CD8-positive, alpha-beta memory T cell (primary cell): Measurements from ENCODE around the gene TUBGCP6. TPM values are rescaled to one million over a fixed set of nuclear protein-coding genes. Genes with fewer than 3 reads are reported as not detected.

Experiments
- CTCF ChIA-PET: fragments of 350-600 bp; sonication (Branson Sonifier 250); formaldehyde crosslinking; loops from one replicate; lab custom pipeline; 2021; ENCODE audit warnings: antibody characterized with exemption; lab: Charles Lee
- POLR2A ChIA-PET: fragments of 350-600 bp; sonication (Branson Sonifier 250); formaldehyde crosslinking; loops from one replicate; lab custom pipeline; 2021; ENCODE audit warnings: antibody characterized with exemption; lab: Charles Lee
- DNase-seq, 5 donors: peaks; one replicate each; pipeline versions ENCODE4 v3.0.0 to v3.0.0-alpha.2; 2020 to 2022; ENCODE audit warnings: mixed read lengths in 1 of 5
- H3K27ac ChIP-seq: one replicate; pipeline ENCODE4 v1.7.0; 2013; ENCODE audit warnings: low read depth, mild to moderate bottlenecking, low read length, moderate library complexity
- H3K27me3 ChIP-seq: 2 replicates; pipeline ENCODE4 v1.7.0; 2013; ENCODE audit warnings: low read length, mild to moderate bottlenecking; ENCODE audit not compliant: insufficient read depth, poor library complexity, severe bottlenecking
- H3K36me3 ChIP-seq: 2 replicates; pipeline ENCODE4 v1.7.0; 2013; ENCODE audit warnings: mild to moderate bottlenecking, low read length, moderate library complexity; ENCODE audit not compliant: insufficient read depth
- H3K4me1 ChIP-seq: 2 replicates; pipeline ENCODE4 v1.7.0; 2013; ENCODE audit warnings: mild to moderate bottlenecking, low read length, moderate library complexity; ENCODE audit not compliant: insufficient read depth
- H3K4me3 ChIP-seq: 2 replicates; pipeline ENCODE4 v1.7.0; 2013; ENCODE audit warnings: mild to moderate bottlenecking, low read length
- H3K9me3 ChIP-seq: 2 replicates; pipeline ENCODE4 v1.7.0; 2013; ENCODE audit warnings: mild to moderate bottlenecking, low read length
- H3K27ac Mint-ChIP-seq, 8 donors: one replicate each; pipeline ENCODE4 v1.8.0; 2020 to 2021; ENCODE audit warnings: mixed read lengths in 8 of 8, mild to moderate bottlenecking in 6 of 8, inconsistent platforms in 3 of 8, moderate library complexity in 3 of 8
- H3K27me3 Mint-ChIP-seq, 2 donors: one replicate each; pipeline ENCODE4 v1.8.0; 2020 to 2021; ENCODE audit warnings: mixed read lengths in 2 of 2, mild to moderate bottlenecking in 1 of 2, moderate library complexity in 1 of 2
- H3K36me3 Mint-ChIP-seq, 3 donors: one replicate each; pipeline ENCODE4 v1.8.0; 2020 to 2021; ENCODE audit warnings: mixed read lengths in 3 of 3, inconsistent platforms in 1 of 3, mild to moderate bottlenecking in 1 of 3
- H3K4me1 Mint-ChIP-seq, 3 donors: one replicate each; pipeline ENCODE4 v1.8.0; 2020 to 2021; ENCODE audit warnings: mixed read lengths in 3 of 3, inconsistent platforms in 1 of 3, mild to moderate bottlenecking in 1 of 3
- H3K4me3 Mint-ChIP-seq, 7 donors: one replicate each; pipeline ENCODE4 v1.8.0; 2020 to 2021; ENCODE audit warnings: mixed read lengths in 7 of 7, mild to moderate bottlenecking in 6 of 7, moderate library complexity in 4 of 7, inconsistent platforms in 2 of 7
- H3K9me3 Mint-ChIP-seq, 5 donors: one replicate each; pipeline ENCODE4 v1.8.0; 2020 to 2022; ENCODE audit warnings: mixed read lengths in 5 of 5, mild to moderate bottlenecking in 3 of 5, moderate library complexity in 2 of 5, inconsistent platforms in 1 of 5
- polyA plus RNA-seq: library from polyadenylated mRNA; unstranded; fragments of 300-500 nt; fragmentation: Illumina TruSeq; gene quantifications from one replicate; pipeline ENCODE4 v1.2.3, GENCODE V29; 2021
- total RNA-seq, 2 experiments: library from RNA; stranded (reverse); gene quantifications; one replicate each; pipeline ENCODE4 v1.2.3, GENCODE V29; 2021

The TUBGCP6 gene
- total and polyA plus RNA-seq, 3 experiments from 2014 or later: 18.6 to 52.2 (median 51.4) TPM

GRCh38 chr22:50179937-50180726 is 64.7 kb downstream of the TUBGCP6 start:
- Mint-ChIP-seq H3K9me3 (no peaks in the 10 kb centered on the region), H3K4me3 (peak overlapping the region in 1 of 7 donors; percentile 26), H3K27ac (peak overlapping the region in 1 of 8 donors; percentile 4), H3K36me3 (no peaks in the 10 kb centered on the region), H3K27me3 (peaks cover 0 to 5% of the 10 kb centered on the region in 2 donors), H3K4me1 (peaks cover 0 to 9% (median 0%) of the 10 kb centered on the region in 3 donors)
- no peaks in the 10 kb centered on the region for H3K27me3 ChIP-seq
- no peak overlapping the region for H3K27ac ChIP-seq
- H3K4me1 ChIP-seq: peaks cover 1% of the 10 kb centered on the region
- ChIA-PET POLR2A (no interaction called here), CTCF (no interaction called here)
- no peaks in the 10 kb centered on the region for H3K36me3 ChIP-seq
- peak in 1 of 5 donors; percentile 45 for DNase-seq
- H3K9me3 ChIP-seq: no peaks in the 10 kb centered on the region
- no peak overlapping the region for H3K4me3 ChIP-seq

DNA sequence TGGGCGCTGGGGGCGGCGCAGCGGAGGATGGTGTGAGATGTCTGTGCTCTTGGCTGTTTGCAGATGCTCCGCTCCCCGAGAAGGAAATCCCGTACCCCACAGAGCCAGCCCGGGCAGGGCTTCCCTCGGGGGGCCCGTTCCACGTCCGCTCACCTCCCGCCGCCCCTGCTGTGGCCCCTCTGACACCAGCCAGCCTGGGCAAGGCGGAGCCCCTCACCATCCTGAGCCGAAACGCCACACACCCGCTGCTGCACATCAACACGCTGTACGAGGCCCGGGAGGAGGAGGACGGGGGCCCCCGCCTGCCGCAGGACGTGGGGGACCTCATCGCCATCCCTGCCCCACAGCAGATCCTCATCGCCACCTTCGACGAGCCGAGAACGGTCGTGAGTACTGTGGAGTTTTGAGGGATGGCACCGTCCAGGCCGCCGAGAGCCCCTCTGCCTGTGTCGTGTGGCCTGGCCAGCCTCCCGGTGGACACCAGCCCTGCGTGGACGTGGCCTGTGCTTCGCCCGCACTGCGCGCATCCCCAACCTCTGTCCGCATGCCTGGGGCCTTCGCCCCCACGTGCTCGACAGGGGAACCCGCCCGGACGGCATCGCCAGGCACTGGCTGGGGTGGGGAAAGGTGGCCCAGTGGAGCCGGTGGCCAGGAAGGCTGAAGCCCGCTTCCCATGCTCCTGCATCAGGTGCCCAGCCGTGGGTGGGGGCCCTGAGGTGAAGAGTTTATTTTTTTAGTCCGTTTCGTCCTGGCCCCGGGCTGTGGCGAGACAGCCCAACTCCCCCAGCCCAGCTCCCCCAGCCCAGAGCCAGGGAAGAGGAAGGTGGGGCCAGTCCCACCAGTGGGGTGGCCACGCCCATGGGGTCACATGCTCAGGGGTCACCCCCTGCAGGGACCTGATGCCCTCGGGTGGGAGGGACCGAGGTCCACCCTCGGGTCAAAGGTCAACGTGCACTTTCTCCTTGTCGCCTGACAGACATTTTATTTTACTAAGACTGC is 65.7 kb downstream of the TUBGCP6 start:
- POLR2A ChIA-PET: no interaction called here
- peaks cover 0 to 5% (median 0%) of the 10 kb centered on the region in 3 donors for H3K4me1 Mint-ChIP-seq

DNA sequence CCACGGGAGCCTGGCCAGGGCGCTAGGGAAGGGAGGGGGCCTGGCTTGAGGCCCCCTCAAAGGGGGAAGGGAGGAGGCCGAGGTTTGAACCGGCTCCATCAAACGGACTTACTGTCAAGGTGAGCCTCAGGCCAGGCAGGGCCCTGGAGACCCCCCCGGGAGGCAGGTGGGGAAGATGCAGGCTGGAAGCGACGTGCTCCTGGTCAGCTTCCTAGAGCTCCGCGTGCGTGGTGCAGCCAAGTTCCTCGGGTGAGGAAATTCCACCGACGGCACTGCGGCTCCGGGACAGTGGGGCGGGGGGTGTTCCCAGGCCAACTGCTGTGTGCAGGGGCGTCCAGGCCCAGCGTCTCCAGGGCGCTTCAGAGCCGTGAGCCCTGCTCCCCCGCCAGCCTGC is 66.4 kb downstream of the TUBGCP6 start:
- Mint-ChIP-seq H3K4me3 (no peak overlapping the region), H3K4me1 (peaks cover 0 to 5% (median 0%) of the 10 kb centered on the region in 3 donors), H3K9me3 (no peaks in the 10 kb centered on the region), H3K27me3 (peaks cover 4 to 5% of the 10 kb centered on the region in 2 donors), H3K27ac (no peak overlapping the region), H3K36me3 (no peaks in the 10 kb centered on the region)
- DNase-seq: peak in 1 of 5 donors; percentile 48
- Histone ChIP-seq H3K27ac (no peak overlapping the region), H3K27me3 (no peaks in the 10 kb centered on the region), H3K36me3 (no peaks in the 10 kb centered on the region), H3K4me3 (no peak overlapping the region), H3K9me3 (no peaks in the 10 kb centered on the region), H3K4me1 (no peaks in the 10 kb centered on the region)
- ChIA-PET POLR2A (no interaction called here), CTCF (no interaction called here)

More for the DNA sequence above, 65.7 kb downstream of the TUBGCP6 start:
- Mint-ChIP-seq H3K36me3 (no peaks in the 10 kb centered on the region), H3K9me3 (no peaks in the 10 kb centered on the region), H3K27ac (no peak overlapping the region), H3K4me3 (peak overlapping the region in 1 of 7 donors; percentile 26), H3K27me3 (peaks cover 3 to 5% of the 10 kb centered on the region in 2 donors)
- Histone ChIP-seq H3K27ac (no peak overlapping the region), H3K4me3 (no peak overlapping the region), H3K9me3 (no peaks in the 10 kb centered on the region), H3K27me3 (no peaks in the 10 kb centered on the region), H3K36me3 (no peaks in the 10 kb centered on the region), H3K4me1 (no peaks in the 10 kb centered on the region)
- CTCF ChIA-PET: no interaction called here
- peak in 1 of 5 donors; percentile 43 for DNase-seq

DNA sequence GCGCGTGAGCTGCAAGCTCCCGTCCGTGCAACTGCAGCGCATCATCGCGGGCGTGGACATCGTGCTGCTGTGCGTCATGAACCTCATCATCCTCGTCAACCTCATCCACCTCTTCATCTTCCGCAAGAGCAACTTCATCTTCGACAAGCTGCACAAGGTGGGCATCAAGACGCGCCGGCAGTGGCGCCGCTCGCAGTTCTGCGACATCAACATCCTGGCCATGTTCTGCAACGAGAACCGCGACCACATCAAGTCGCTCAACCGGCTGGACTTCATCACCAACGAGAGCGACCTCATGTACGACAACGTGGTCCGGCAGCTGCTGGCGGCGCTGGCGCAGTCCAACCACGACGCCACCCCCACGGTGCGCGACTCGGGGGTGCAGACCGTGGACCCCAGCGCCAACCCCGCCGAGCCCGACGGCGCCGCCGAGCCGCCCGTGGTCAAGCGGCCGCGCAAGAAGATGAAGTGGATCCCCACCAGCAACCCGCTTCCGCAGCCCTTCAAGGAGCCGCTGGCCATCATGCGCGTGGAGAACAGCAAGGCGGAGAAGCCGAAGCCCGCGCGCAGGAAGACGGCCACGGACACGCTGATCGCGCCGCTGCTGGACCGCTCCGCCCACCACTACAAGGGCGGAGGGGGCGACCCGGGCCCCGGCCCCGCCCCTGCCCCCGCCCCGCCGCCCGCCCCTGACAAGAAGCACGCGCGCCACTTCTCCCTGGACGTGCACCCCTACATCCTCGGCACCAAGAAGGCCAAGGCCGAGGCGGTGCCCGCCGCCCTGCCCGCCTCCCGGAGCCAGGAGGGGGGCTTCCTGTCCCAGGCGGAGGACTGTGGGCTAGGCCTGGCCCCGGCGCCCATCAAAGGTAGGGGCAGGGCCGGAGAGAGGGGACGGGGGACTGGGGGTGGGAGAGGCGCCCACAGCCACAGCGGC is 67.0 kb downstream of the TUBGCP6 start:
- CTCF ChIA-PET: no interaction called here

DNA sequence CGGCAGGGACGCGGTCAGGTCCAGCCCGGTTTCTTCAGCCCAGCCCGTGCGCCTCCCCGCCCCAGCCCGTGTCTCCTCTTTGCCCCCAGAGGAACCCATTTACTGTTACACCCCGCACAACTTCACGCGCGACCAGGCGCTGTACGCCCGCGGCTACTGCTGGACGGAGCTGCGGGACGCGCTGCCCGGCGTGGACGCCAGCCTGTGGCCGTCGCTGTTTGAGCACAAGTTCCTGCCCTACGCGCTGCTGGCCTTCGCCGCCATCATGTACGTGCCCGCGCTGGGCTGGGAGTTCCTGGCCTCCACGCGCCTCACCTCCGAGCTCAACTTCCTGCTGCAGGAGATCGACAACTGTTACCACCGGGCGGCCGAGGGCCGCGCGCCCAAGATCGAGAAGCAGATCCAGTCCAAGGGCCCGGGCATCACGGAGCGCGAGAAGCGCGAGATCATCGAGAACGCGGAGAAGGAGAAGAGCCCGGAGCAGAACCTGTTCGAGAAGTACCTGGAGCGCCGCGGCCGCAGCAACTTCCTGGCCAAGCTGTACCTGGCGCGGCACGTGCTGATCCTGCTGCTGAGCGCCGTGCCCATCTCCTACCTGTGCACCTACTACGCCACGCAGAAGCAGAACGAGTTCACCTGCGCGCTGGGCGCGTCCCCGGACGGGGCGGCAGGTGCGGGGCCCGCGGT is 67.8 kb downstream of the TUBGCP6 start:
- H3K27ac Mint-ChIP-seq: no peak overlapping the region
- no peaks in the 10 kb centered on the region for H3K4me1 ChIP-seq
- H3K36me3 ChIP-seq: no peaks in the 10 kb centered on the region
- no peaks in the 10 kb centered on the region for H3K36me3 Mint-ChIP-seq
- peak in 1 of 5 donors; percentile 44 for DNase-seq
- H3K4me1 Mint-ChIP-seq: peaks cover 0 to 5% (median 0%) of the 10 kb centered on the region in 3 donors
- no peaks in the 10 kb centered on the region for H3K9me3 Mint-ChIP-seq
- ChIA-PET POLR2A (no interaction called here), CTCF (interaction anchor here (0.6 kb wide), 1 partner anchor 237 kb away, joined by 3 read pairs; no protein-coding TSS in a partner anchor)
- peak overlapping the region in 1 of 7 donors; percentile 36 for H3K4me3 Mint-ChIP-seq
- H3K27ac ChIP-seq: no peak overlapping the region
- H3K9me3 ChIP-seq: no peaks in the 10 kb centered on the region
- no peaks in the 10 kb centered on the region for H3K27me3 ChIP-seq
- peaks cover 8 to 11% of the 10 kb centered on the region in 2 donors for H3K27me3 Mint-ChIP-seq
- H3K4me3 ChIP-seq: no peak overlapping the region

More for the DNA sequence above, 67.0 kb downstream of the TUBGCP6 start:
- Histone ChIP-seq H3K4me3 (no peak overlapping the region), H3K27me3 (no peaks in the 10 kb centered on the region), H3K27ac (no peak overlapping the region), H3K9me3 (no peaks in the 10 kb centered on the region), H3K4me1 (no peaks in the 10 kb centered on the region), H3K36me3 (no peaks in the 10 kb centered on the region)
- POLR2A ChIA-PET: no interaction called here
- Mint-ChIP-seq H3K27me3 (peaks cover 4 to 5% of the 10 kb centered on the region in 2 donors), H3K36me3 (no peaks in the 10 kb centered on the region), H3K4me3 (no peak overlapping the region), H3K9me3 (no peaks in the 10 kb centered on the region), H3K27ac (peak overlapping the region in 1 of 8 donors; percentile 90), H3K4me1 (peaks cover 0 to 5% (median 0%) of the 10 kb centered on the region in 3 donors)
- DNase-seq: peak in 1 of 5 donors; percentile 44

GRCh38 chr22:50175921-50176849 is 68.6 kb downstream of the TUBGCP6 start:
- Histone ChIP-seq H3K36me3 (no peaks in the 10 kb centered on the region), H3K27ac (no peak overlapping the region), H3K4me1 (no peaks in the 10 kb centered on the region), H3K4me3 (no peak overlapping the region), H3K27me3 (peaks cover 4% of the 10 kb centered on the region), H3K9me3 (no peaks in the 10 kb centered on the region)
- Mint-ChIP-seq H3K36me3 (no peaks in the 10 kb centered on the region), H3K4me1 (peaks cover 0 to 5% (median 0%) of the 10 kb centered on the region in 3 donors), H3K27me3 (peaks cover 13 to 19% of the 10 kb centered on the region in 2 donors), H3K9me3 (no peaks in the 10 kb centered on the region), H3K4me3 (no peak overlapping the region), H3K27ac (no peak overlapping the region)
- POLR2A ChIA-PET: interaction anchor here (1.0 kb wide), 1 partner anchor 8 kb away, joined by 3 read pairs; no protein-coding TSS in a partner anchor
- no peak for DNase-seq
- CTCF ChIA-PET: interaction anchor here (0.6 to 1.0 kb wide), 3 partner anchors 26 to 236 kb away, joined by 3 read pairs; no protein-coding TSS in a partner anchor
